ENCODE data around the gene RARB.

Gene RARB

GRCh38 chr3:25471081-25471768, 43.2 kb downstream of the RARB start:
- Histone ChIP-seq H3K4me3 (peak overlapping the region; percentile 14), H3K27ac (peak overlapping the region; percentile 19 to 46)
- TF ChIP-seq CTCF (IDR thresholded peaks at IDR 0.05) = no peak

DNA sequence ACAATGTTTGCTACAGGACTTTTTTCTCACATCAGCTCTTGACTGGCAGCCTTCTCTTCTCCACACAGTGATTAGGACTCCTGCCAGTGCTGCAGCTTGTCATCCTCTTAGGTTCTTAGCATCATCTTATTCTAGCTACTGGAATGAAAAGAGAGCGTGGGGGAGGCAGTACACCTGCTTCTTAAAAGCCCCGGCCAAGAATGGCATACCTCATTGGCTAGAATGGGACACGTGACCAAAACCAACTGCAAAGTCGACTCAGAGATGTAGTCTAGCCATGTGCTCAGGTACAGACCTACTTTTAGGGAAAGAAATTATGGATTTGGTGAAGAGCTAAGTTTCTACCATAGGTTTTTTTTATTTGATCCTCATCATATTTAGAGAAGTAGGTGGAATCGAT, 44.1 kb downstream of the RARB start:
- H3K4me3 ChIP-seq = peak overlapping the region; percentile 14
- no peak overlapping the region for H3K27ac ChIP-seq
- TF ChIP-seq CTCF (IDR thresholded peaks at IDR 0.05) = no peak
- no peak for DNase-seq (ENCODE audit: low spot score)

More at GRCh38 chr3:25471081-25471768, 43.2 kb downstream of the RARB start:
- DNase-seq (ENCODE audit: low spot score) = no peak

- peak overlapping the region; percentile 36 to 43 for H3K27ac ChIP-seq
- no peak for TF ChIP-seq CTCF (IDR thresholded peaks at IDR 0.05)
- DNase-seq (ENCODE audit: low spot score) = no peak
- no peak overlapping the region for H3K4me3 ChIP-seq
Observed at GRCh38 chr3:25472731-25473130, 44.7 kb downstream of the RARB start.

GRCh38 chr3:25473246-25473645, 45.2 kb downstream of the RARB start:
- DNase-seq (ENCODE audit: low spot score) = no peak
- Histone ChIP-seq H3K4me3 (no peak overlapping the region), H3K27ac (peak overlapping the region; percentile 36 to 43)
- no peak for TF ChIP-seq CTCF (IDR thresholded peaks at IDR 0.05)

GRCh38 chr3:25474052-25474451, 46.0 kb downstream of the RARB start:
- TF ChIP-seq CTCF (IDR thresholded peaks at IDR 0.05) = no peak
- Histone ChIP-seq H3K4me3 (no peak overlapping the region), H3K27ac (peak overlapping the region; percentile 30 to 36)
- DNase-seq (ENCODE audit: low spot score) = no peak

GRCh38 chr3:25476639-25477038, 48.6 kb downstream of the RARB start:
- Histone ChIP-seq H3K27ac (peak overlapping the region in 1 of 2 donors; percentile 82), H3K4me3 (no peak overlapping the region)
- TF ChIP-seq CTCF (IDR thresholded peaks at IDR 0.05) = no peak
- DNase-seq (ENCODE audit: low spot score) = no peak

- Histone ChIP-seq H3K27ac (peak overlapping the region; percentile 61 to 82), H3K4me3 (no peak overlapping the region)
- no peak for DNase-seq (ENCODE audit: low spot score)
- TF ChIP-seq CTCF (IDR thresholded peaks at IDR 0.05) = no peak
Observed at GRCh38 chr3:25478211-25478757, 50.2 kb downstream of the RARB start.

Data from coronary artery (tissue), 2 donors.